ENCODE data around the gene RNF151. TPM values are rescaled to one million over a fixed set of nuclear protein-coding genes. Genes with fewer than 3 reads are reported as not detected.
A peak's percentile ranks its signal among the peaks of the same experiment; 100 is the strongest.

RNF151 gene
- total and polyA plus RNA-seq, 7 donors, result not detected

GRCh38 chr16:2001456-2002355, 35.0 kb downstream of the RNF151 start:
- peak in 1 of 2 donors; percentile 52 for DNase-seq
- WGBS, 3 donors, result 92 to 95% (median 93%) methylated on average over 51 to 53 of the region's 53 CpGs
- ATAC-seq, result no peak
- no peak for TF ChIP-seq CTCF (IDR thresholded peaks at IDR 0.05)
- no peak overlapping the region for H3K4me3 ChIP-seq
- H3K4me1 ChIP-seq, result peaks cover 49% of the 10 kb centered on the region
- H3K27me3 ChIP-seq (ENCODE audit: insufficient read depth in 3 of 3, low read length in 2 of 3), result no peaks in the 10 kb centered on the region
- intact Hi-C loops (cut with DNase I), result no loop called here
- H3K9me3 ChIP-seq, result no peaks in the 10 kb centered on the region
- no peak overlapping the region for H3K27ac ChIP-seq
- H3K36me3 ChIP-seq (ENCODE audit: insufficient read depth in 1 of 2, low read depth in 1 of 2), result peaks cover 8 to 62% of the 10 kb centered on the region in 2 donors

- WGBS, 3 donors, result 77 to 82% (median 80%) methylated on average over 46 to 47 of the region's 47 CpGs
- no peak for ATAC-seq
- H3K27ac ChIP-seq, result no peak overlapping the region
- H3K36me3 ChIP-seq (ENCODE audit: insufficient read depth in 1 of 2, low read depth in 1 of 2), result peaks cover 5 to 62% of the 10 kb centered on the region in 2 donors
- no peaks in the 10 kb centered on the region for H3K27me3 ChIP-seq (ENCODE audit: insufficient read depth in 3 of 3, low read length in 2 of 3)
- peak in 1 of 2 donors; percentile 54 for DNase-seq
- intact Hi-C loops (cut with DNase I), result no loop called here
- no peak for TF ChIP-seq CTCF (IDR thresholded peaks at IDR 0.05)
- H3K4me3 ChIP-seq, result no peak overlapping the region
- peaks cover 51% of the 10 kb centered on the region for H3K4me1 ChIP-seq
- no peaks in the 10 kb centered on the region for H3K9me3 ChIP-seq
These were observed 36.0 kb downstream of the RNF151 start for GRCh38 chr16:2002406-2003230.

GRCh38 chr16:2003231-2003826, 36.7 kb downstream of the RNF151 start:
- no peak for TF ChIP-seq CTCF (IDR thresholded peaks at IDR 0.05)
- H3K9me3 ChIP-seq, result no peaks in the 10 kb centered on the region
- peaks cover 51% of the 10 kb centered on the region for H3K4me1 ChIP-seq
- ATAC-seq (no peak), DNase-seq (peak in 1 of 2 donors; percentile 56)
- H3K4me3 ChIP-seq, result peak overlapping the region; percentile 41
- intact Hi-C loops (cut with DNase I), result no loop called here
- H3K27me3 ChIP-seq (ENCODE audit: insufficient read depth in 3 of 3, low read length in 2 of 3), result no peaks in the 10 kb centered on the region
- H3K27ac ChIP-seq, result no peak overlapping the region
- peaks cover 5 to 65% of the 10 kb centered on the region in 2 donors for H3K36me3 ChIP-seq (ENCODE audit: insufficient read depth in 1 of 2, low read depth in 1 of 2)
- 58 to 65% (median 62%) methylated on average over 8 of the region's 8 CpGs for WGBS, 3 donors

GRCh38 chr16:2003827-2004641, 37.4 kb downstream of the RNF151 start:
- Histone ChIP-seq H3K9me3 (no peaks in the 10 kb centered on the region), H3K4me1 (peaks cover 54% of the 10 kb centered on the region), H3K4me3 (peak overlapping the region; percentile 41), H3K36me3 (ENCODE audit: insufficient read depth in 1 of 2, low read depth in 1 of 2) (peaks cover 5 to 58% of the 10 kb centered on the region in 2 donors), H3K27me3 (ENCODE audit: insufficient read depth in 3 of 3, low read length in 2 of 3) (no peaks in the 10 kb centered on the region), H3K27ac (peak overlapping the region; percentile 81)
- intact Hi-C loops (cut with DNase I), result no loop called here
- TF ChIP-seq CTCF (IDR thresholded peaks at IDR 0.05), result peak; percentile 97
- peak; percentile 93 to 96 (median 95) for ATAC-seq
- WGBS, 3 donors, result 11 to 20% (median 13%) methylated on average over 35 to 36 of the region's 36 CpGs
- DNase-seq, result peak; percentile 94 to 98

All from psoas muscle (tissue), 8 donors.